HEK293 (cell line): ENCODE measurements around the gene CENPF.
"Not testable (repeated sequence)": the region's sequence is repeated elsewhere in the genome, so short reads cannot be mapped to it uniquely, and the experiment has no call there.

Experiments used
- CTCF ChIA-PET: fragments of 350-600 bp; formaldehyde crosslinking; extraction: SDS; loops from one replicate; lab custom pipeline; 2021; ENCODE audit warnings: antibody characterized with exemption; lab: Yijun Ruan, JAX
- POLR2A ChIA-PET: fragments of 300-600 bp; formaldehyde crosslinking; extraction: SDS; loops from one replicate; lab custom pipeline; 2020; ENCODE audit warnings: antibody characterized with exemption, inconsistent platforms; lab: Yijun Ruan, JAX
- H3K27ac ChIP-seq: fragments of 200-500 bp; sonication (Bioruptor generic); 2 replicates; pipeline ENCODE4 v1.5.1; 2014; ENCODE audit warnings: low read depth, low read length, control low read depth, inconsistent platforms; ENCODE audit errors: extremely low read depth
- H3K36me3 ChIP-seq, 2 experiments: fragments of 200-500 bp in 1 of 2; sonication (Bioruptor generic) in 1 of 2; 1 replicate in 1 of 2; 2 replicates in 1 of 2; pipeline ENCODE4 v1.5.1; 2014 to 2017; ENCODE audit warnings: inconsistent platforms in 2 of 2, low read length in 2 of 2; ENCODE audit not compliant: control insufficient read depth in 2 of 2, insufficient read depth in 1 of 2
- H3K4me1 ChIP-seq: fragments of 200-500 bp; sonication (Bioruptor generic); 2 replicates; pipeline ENCODE4 v1.5.1; 2014; ENCODE audit warnings: mild to moderate bottlenecking, low read length, inconsistent platforms; ENCODE audit not compliant: control insufficient read depth, insufficient read depth
- H3K4me3 ChIP-seq: 2 replicates; pipeline ENCODE4 v1.5.1; 2011; ENCODE audit warnings: low read depth, mild to moderate bottlenecking, control low read depth, low read length, moderate library complexity
- H3K9me3 ChIP-seq: fragments of 200-500 bp; sonication (Bioruptor generic); 2 replicates; pipeline ENCODE4 v1.5.1; 2014; ENCODE audit warnings: low read depth, low read length, inconsistent platforms; ENCODE audit not compliant: control insufficient read depth, insufficient read depth
- KLF7 ChIP-seq: fragments of 450-650 bp; formaldehyde crosslinking; IDR thresholded peaks from 2 replicates; pipeline ENCODE4 v1.5.1; 2016; ENCODE audit warnings: missing biosample characterization, missing genetic modification characterization, borderline replicate concordance
- MYNN ChIP-seq: fragments of 450-650 bp; formaldehyde crosslinking; IDR thresholded peaks from 2 replicates; pipeline ENCODE4 v1.5.1; 2016; ENCODE audit warnings: missing biosample characterization, missing genetic modification characterization, borderline replicate concordance
- ZBTB21 ChIP-seq: fragments of 450-650 bp; formaldehyde crosslinking; IDR thresholded peaks from 2 replicates; pipeline ENCODE4 v1.5.1; 2017; ENCODE audit warnings: missing biosample characterization, missing genetic modification characterization
- ZNF133 ChIP-seq: fragments of 450-650 bp; formaldehyde crosslinking; IDR thresholded peaks from 2 replicates; pipeline ENCODE4 v1.5.1; 2016; ENCODE audit warnings: missing biosample characterization, missing genetic modification characterization
- ZNF140 ChIP-seq: fragments of 450-650 bp; formaldehyde crosslinking; IDR thresholded peaks from 2 replicates; pipeline ENCODE4 v1.5.1; 2016; ENCODE audit warnings: missing biosample characterization, missing genetic modification characterization
- ZNF16 ChIP-seq: fragments of 450-650 bp; formaldehyde crosslinking; IDR thresholded peaks from 2 replicates; pipeline ENCODE4 v1.5.1; 2016; ENCODE audit warnings: low read depth, missing biosample characterization, missing genetic modification characterization
- ZNF211 ChIP-seq: fragments of 450-650 bp; formaldehyde crosslinking; IDR thresholded peaks from 2 replicates; pipeline ENCODE4 v1.5.1; 2016; ENCODE audit warnings: low read depth, missing biosample characterization, missing genetic modification characterization
- ZNF324 ChIP-seq: fragments of 450-650 bp; formaldehyde crosslinking; IDR thresholded peaks from 2 replicates; pipeline ENCODE4 v1.5.1; 2016; ENCODE audit warnings: missing biosample characterization, missing genetic modification characterization
- ZNF426 ChIP-seq: fragments of 450-650 bp; formaldehyde crosslinking; IDR thresholded peaks from 2 replicates; pipeline ENCODE4 v1.5.1; 2017; ENCODE audit warnings: missing biosample characterization, missing genetic modification characterization, mild to moderate bottlenecking, inconsistent platforms, moderate library complexity
- ZNF548 ChIP-seq: fragments of 450-650 bp; formaldehyde crosslinking; IDR thresholded peaks from 2 replicates; pipeline ENCODE4 v1.5.1; 2016; ENCODE audit warnings: missing biosample characterization, missing genetic modification characterization
- ZNF660 ChIP-seq: fragments of 450-650 bp; IDR thresholded peaks from 2 replicates; pipeline ENCODE4 v1.5.1; 2018; ENCODE audit warnings: missing biosample characterization, mild to moderate bottlenecking, missing genetic modification characterization
- ZNF76 ChIP-seq: fragments of 450-650 bp; formaldehyde crosslinking; IDR thresholded peaks from 2 replicates; pipeline ENCODE4; 2016; ENCODE audit warnings: low read depth, missing biosample characterization, missing genetic modification characterization, borderline replicate concordance
- ZSCAN30 ChIP-seq: fragments of 450-650 bp; IDR thresholded peaks from 2 replicates; pipeline ENCODE4 v1.5.1; 2018; ENCODE audit warnings: missing biosample characterization, mild to moderate bottlenecking, missing genetic modification characterization, moderate library complexity
- TF ChIP-seq, protein P1 (sequence below): fragments of 450-650 bp; formaldehyde crosslinking; IDR thresholded peaks from 2 replicates; pipeline ENCODE4 v1.5.1; 2016; ENCODE audit warnings: missing biosample characterization, missing genetic modification characterization
- TF ChIP-seq, protein P2 (sequence below): fragments of 450-650 bp; formaldehyde crosslinking; IDR thresholded peaks from 2 replicates; pipeline ENCODE4 v1.5.0; 2017; ENCODE audit warnings: missing biosample characterization, missing genetic modification characterization, borderline replicate concordance
- TF ChIP-seq, protein P3 (sequence below): fragments of 450-650 bp; formaldehyde crosslinking; conservative IDR thresholded peaks from 2 replicates; pipeline ENCODE4 v1.5.1; 2016; ENCODE audit warnings: low read depth, missing biosample characterization, missing genetic modification characterization
- TF ChIP-seq, protein P4 (sequence below): fragments of 450-650 bp; formaldehyde crosslinking; IDR thresholded peaks from 2 replicates; pipeline ENCODE4 v1.5.1; 2016; ENCODE audit warnings: missing biosample characterization, missing genetic modification characterization
- TF ChIP-seq, protein P5 (sequence below): fragments of 450-650 bp; formaldehyde crosslinking; IDR thresholded peaks from 2 replicates; pipeline ENCODE4 v1.5.1; 2016; ENCODE audit warnings: missing biosample characterization, missing genetic modification characterization

Gene CENPF

DNA sequence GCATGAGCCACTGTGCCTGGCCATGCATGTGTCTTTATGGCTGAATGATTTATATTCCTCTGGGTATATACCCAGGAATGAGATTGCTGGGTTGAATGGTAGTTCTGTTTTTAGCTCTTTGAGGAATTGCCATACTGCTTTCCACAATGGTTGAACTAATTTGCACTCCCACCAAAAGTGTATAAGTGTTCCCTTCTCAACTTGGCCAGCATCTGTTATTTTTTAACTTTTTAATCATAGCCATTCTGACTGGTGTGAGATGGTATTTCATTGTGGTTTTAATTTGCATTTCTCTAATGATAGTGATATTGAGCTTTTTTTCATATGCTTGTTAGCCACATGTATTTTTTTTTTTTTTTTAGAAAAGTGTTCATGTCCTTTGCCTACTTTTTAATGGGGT is 7.1 kb downstream of the CENPF start:
- POLR2A ChIA-PET, H3K4me1 ChIP-seq, H3K4me3 ChIP-seq, H3K9me3 ChIP-seq, H3K27ac ChIP-seq: not testable (repeated sequence)
- H3K36me3 ChIP-seq: peaks cover 24 to 35% of the 10 kb centered on the region in 2 experiments
- CTCF ChIA-PET: interaction anchor here (0.7 kb wide), 1 partner anchor 331 kb away, joined by 3 read pairs; no protein-coding TSS in a partner anchor
- TF ChIP-seq, protein P1, sequence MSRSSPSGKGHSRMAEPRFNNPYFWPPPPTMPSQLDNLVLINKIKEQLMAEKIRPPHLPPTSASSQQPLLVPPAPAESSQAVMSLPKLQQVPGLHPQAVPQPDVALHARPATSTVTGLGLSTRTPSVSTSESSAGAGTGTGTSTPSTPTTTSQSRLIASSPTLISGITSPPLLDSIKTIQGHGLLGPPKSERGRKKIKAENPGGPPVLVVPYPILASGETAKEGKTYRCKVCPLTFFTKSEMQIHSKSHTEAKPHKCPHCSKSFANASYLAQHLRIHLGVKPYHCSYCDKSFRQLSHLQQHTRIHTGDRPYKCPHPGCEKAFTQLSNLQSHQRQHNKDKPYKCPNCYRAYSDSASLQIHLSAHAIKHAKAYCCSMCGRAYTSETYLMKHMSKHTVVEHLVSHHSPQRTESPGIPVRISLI (tag by site-specific recombination): peak; percentile 25; the same call in 1 of the 2 replicates
- TF ChIP-seq ZNF133 (tag by site-specific recombination): peak; percentile 44; the same call in 1 of the 2 replicates
- TF ChIP-seq, all 188 proteins: peak for 2; not testable (repeated sequence) for 186

DNA sequence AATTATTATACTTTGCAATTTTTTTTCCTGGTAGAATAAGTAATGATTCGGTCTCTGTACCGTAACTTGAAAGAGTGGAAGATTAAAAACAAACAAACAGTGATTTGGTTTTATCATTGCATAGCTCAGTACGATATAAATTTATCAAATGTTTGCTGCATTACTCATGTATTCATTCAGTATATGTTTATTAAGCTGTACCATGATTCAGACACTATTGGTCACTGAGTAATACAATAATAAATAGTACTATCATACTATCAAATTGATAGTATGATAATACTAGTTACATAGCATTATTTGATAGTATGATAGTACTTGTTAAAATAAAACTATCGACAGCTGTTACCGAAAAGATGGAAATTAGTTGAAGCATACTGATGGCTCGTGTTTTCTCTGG is 12.1 kb downstream of the CENPF start:
- ChIA-PET CTCF (interaction anchor here (0.8 to 1.8 kb wide), 3 partner anchors 13 to 283 kb away, joined by 3 to 5 read pairs (median 3); no protein-coding TSS in a partner anchor), POLR2A (no interaction called here)
- Histone ChIP-seq H3K9me3 (no peaks in the 10 kb centered on the region), H3K4me1 (no peaks in the 10 kb centered on the region), H3K4me3 (no peak overlapping the region), H3K27ac (no peak overlapping the region), H3K36me3 (peaks cover 54 to 58% of the 10 kb centered on the region in 2 experiments)
- TF ChIP-seq, protein P2, sequence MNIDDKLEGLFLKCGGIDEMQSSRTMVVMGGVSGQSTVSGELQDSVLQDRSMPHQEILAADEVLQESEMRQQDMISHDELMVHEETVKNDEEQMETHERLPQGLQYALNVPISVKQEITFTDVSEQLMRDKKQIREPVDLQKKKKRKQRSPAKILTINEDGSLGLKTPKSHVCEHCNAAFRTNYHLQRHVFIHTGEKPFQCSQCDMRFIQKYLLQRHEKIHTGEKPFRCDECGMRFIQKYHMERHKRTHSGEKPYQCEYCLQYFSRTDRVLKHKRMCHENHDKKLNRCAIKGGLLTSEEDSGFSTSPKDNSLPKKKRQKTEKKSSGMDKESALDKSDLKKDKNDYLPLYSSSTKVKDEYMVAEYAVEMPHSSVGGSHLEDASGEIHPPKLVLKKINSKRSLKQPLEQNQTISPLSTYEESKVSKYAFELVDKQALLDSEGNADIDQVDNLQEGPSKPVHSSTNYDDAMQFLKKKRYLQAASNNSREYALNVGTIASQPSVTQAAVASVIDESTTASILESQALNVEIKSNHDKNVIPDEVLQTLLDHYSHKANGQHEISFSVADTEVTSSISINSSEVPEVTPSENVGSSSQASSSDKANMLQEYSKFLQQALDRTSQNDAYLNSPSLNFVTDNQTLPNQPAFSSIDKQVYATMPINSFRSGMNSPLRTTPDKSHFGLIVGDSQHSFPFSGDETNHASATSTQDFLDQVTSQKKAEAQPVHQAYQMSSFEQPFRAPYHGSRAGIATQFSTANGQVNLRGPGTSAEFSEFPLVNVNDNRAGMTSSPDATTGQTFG (tag by site-specific recombination): no peak
- TF ChIP-seq ZNF140 (tag by site-specific recombination) (no peak), ZNF16 (no peak), ZNF426 (tag by site-specific recombination) (no peak), ZNF660 (tag by site-specific recombination) (no peak), ZSCAN30 (no peak), MYNN (no peak), ZNF548 (tag by site-specific recombination) (no peak), ZNF76 (no peak), ZNF211 (no peak), ZNF324 (no peak), ZBTB21 (tag by site-specific recombination) (no peak), KLF7 (tag by site-specific recombination) (no peak)
- TF ChIP-seq, protein P3, sequence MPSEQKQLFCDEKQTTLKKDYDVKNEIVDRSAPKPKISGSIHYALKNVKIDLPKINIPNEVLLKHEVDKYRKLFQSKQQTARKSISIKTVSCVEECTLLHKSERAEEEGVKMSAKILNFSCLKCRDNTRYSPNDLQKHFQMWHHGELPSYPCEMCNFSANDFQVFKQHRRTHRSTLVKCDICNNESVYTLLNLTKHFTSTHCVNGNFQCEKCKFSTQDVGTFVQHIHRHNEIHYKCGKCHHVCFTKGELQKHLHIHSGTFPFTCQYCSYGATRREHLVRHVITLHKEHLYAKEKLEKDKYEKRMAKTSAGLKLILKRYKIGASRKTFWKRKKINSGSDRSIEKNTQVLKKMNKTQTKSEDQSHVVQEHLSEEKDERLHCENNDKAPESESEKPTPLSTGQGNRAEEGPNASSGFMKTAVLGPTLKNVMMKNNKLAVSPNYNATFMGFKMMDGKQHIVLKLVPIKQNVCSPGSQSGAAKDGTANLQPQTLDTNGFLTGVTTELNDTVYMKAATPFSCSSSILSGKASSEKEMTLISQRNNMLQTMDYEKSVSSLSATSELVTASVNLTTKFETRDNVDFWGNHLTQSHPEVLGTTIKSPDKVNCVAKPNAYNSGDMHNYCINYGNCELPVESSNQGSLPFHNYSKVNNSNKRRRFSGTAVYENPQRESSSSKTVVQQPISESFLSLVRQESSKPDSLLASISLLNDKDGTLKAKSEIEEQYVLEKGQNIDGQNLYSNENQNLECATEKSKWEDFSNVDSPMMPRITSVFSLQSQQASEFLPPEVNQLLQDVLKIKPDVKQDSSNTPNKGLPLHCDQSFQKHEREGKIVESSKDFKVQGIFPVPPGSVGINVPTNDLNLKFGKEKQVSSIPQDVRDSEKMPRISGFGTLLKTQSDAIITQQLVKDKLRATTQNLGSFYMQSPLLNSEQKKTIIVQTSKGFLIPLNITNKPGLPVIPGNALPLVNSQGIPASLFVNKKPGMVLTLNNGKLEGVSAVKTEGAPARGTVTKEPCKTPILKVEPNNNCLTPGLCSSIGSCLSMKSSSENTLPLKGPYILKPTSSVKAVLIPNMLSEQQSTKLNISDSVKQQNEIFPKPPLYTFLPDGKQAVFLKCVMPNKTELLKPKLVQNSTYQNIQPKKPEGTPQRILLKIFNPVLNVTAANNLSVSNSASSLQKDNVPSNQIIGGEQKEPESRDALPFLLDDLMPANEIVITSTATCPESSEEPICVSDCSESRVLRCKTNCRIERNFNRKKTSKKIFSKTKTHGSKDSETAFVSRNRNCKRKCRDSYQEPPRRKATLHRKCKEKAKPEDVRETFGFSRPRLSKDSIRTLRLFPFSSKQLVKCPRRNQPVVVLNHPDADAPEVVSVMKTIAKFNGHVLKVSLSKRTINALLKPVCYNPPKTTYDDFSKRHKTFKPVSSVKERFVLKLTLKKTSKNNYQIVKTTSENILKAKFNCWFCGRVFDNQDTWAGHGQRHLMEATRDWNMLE (tag by site-specific recombination): no peak
- TF ChIP-seq, protein P4, sequence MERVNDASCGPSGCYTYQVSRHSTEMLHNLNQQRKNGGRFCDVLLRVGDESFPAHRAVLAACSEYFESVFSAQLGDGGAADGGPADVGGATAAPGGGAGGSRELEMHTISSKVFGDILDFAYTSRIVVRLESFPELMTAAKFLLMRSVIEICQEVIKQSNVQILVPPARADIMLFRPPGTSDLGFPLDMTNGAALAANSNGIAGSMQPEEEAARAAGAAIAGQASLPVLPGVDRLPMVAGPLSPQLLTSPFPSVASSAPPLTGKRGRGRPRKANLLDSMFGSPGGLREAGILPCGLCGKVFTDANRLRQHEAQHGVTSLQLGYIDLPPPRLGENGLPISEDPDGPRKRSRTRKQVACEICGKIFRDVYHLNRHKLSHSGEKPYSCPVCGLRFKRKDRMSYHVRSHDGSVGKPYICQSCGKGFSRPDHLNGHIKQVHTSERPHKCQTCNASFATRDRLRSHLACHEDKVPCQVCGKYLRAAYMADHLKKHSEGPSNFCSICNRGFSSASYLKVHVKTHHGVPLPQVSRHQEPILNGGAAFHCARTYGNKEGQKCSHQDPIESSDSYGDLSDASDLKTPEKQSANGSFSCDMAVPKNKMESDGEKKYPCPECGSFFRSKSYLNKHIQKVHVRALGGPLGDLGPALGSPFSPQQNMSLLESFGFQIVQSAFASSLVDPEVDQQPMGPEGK (tag by site-specific recombination): no peak
- TF ChIP-seq, protein P5, sequence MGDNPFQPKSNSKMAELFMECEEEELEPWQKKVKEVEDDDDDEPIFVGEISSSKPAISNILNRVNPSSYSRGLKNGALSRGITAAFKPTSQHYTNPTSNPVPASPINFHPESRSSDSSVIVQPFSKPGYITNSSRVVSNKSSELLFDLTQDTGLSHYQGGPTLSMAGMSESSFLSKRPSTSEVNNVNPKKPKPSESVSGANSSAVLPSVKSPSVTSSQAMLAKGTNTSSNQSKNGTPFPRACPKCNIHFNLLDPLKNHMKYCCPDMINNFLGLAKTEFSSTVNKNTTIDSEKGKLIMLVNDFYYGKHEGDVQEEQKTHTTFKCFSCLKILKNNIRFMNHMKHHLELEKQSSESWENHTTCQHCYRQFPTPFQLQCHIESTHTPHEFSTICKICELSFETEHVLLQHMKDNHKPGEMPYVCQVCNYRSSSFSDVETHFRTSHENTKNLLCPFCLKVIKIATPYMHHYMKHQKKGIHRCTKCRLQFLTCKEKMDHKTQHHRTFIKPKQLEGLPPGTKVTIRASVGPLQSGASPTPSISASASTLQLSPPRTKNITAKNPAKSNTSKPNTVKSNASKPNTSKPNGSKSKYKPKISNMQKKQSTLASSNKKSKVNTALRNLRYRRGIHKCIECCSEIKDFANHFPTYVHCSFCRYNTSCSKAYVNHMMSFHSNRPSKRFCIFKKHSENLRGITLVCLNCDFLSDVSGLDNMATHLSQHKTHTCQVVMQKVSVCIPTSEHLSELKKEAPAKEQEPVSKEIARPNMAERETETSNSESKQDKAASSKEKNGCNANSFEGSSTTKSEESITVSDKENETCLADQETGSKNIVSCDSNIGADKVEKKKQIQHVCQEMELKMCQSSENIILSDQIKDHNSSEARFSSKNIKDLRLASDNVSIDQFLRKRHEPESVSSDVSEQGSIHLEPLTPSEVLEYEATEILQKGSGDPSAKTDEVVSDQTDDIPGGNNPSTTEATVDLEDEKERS: no peak
